Measurements from ENCODE around the gene TRAPPC2L.
"Not testable (repeated sequence)": the region's sequence is repeated elsewhere in the genome, so short reads cannot be mapped to it uniquely, and the experiment has no call there.

Gene TRAPPC2L

GRCh38 chr16:88894266-88894665 is 37.3 kb downstream of the TRAPPC2L start:
- DNase-seq, result not testable (repeated sequence)

GRCh38 chr16:88894681-88895300 is 37.9 kb downstream of the TRAPPC2L start:
- DNase-seq, result no peak

- DNase-seq, result no peak
Measured at GRCh38 chr16:88895335-88895734, 38.4 kb downstream of the TRAPPC2L start.

- no peak for DNase-seq
Measured at GRCh38 chr16:88896238-88897070, 39.5 kb downstream of the TRAPPC2L start.

GRCh38 chr16:88897696-88898425 is 40.9 kb downstream of the TRAPPC2L start:
- no peak for DNase-seq

- DNase-seq, result no peak
Measured at GRCh38 chr16:88899901-88900661, 43.2 kb downstream of the TRAPPC2L start.

- DNase-seq, result no peak
Measured at GRCh38 chr16:88900662-88901052, 43.7 kb downstream of the TRAPPC2L start.

GRCh38 chr16:88901718-88902337 is 44.9 kb downstream of the TRAPPC2L start:
- no peak for DNase-seq

- DNase-seq, result no peak
Measured at GRCh38 chr16:88902744-88903143, 45.8 kb downstream of the TRAPPC2L start.

GRCh38 chr16:88903267-88903666 is 46.3 kb downstream of the TRAPPC2L start:
- no peak for DNase-seq

- no peak for DNase-seq
Measured at GRCh38 chr16:88904676-88905365, 47.9 kb downstream of the TRAPPC2L start.

GRCh38 chr16:88905563-88905962 is 48.6 kb downstream of the TRAPPC2L start:
- peak; percentile 8 to 10 for DNase-seq

GRCh38 chr16:88906020-88906419 is 49.1 kb downstream of the TRAPPC2L start:
- no peak for DNase-seq

- DNase-seq, result no peak
Measured at GRCh38 chr16:88906535-88907105, 49.7 kb downstream of the TRAPPC2L start.

GRCh38 chr16:88907768-88908167 is 50.8 kb downstream of the TRAPPC2L start:
- DNase-seq, result no peak

GRCh38 chr16:88908307-88908706 is 51.4 kb downstream of the TRAPPC2L start:
- no peak for DNase-seq

- DNase-seq, result no peak
Measured at GRCh38 chr16:88909431-88910210, 52.7 kb downstream of the TRAPPC2L start.

GRCh38 chr16:88910284-88911135 is 53.6 kb downstream of the TRAPPC2L start:
- no peak for DNase-seq

GRCh38 chr16:88911136-88911945 is 54.4 kb downstream of the TRAPPC2L start:
- DNase-seq, result no peak

Measured in activated CD4-positive, alpha-beta T cell treated with anti-CD3 and anti-CD28 coated beads, Interleukin-2, amount 50 U/mL, for 48 hours (primary cell).